Fibroblast of the aortic adventitia (primary cell): ENCODE measurements around the gene ZBTB16. TPM values are rescaled to one million over a fixed set of nuclear protein-coding genes. Genes with fewer than 3 reads are reported as not detected.
A peak's percentile ranks its signal among the peaks of the same experiment; 100 is the strongest.

ENCODE experiments used
- DNase-seq: peaks from one replicate; pipeline ENCODE4 v3.0.0-alpha.2; 2010; ENCODE audit warnings: low read depth
- H3K4me3 ChIP-seq: 2 replicates; pipeline ENCODE4 v1.5.1; 2011; ENCODE audit warnings: low read depth, mild to moderate bottlenecking, control low read depth, low read length, moderate library complexity
- CTCF ChIP-seq: IDR thresholded peaks from 2 replicates; pipeline ENCODE4 v1.5.1; 2011; ENCODE audit warnings: mild to moderate bottlenecking, low read length, control low read depth, inconsistent platforms; ENCODE audit not compliant: insufficient read depth
- total RNA-seq: library from RNA; depleted of rRNA; stranded (reverse); fragments of >200 nt; gene quantifications from 2 replicates; pipeline ENCODE4 v1.2.3, GENCODE V29; 2012; ENCODE audit warnings: low replicate concordance

The ZBTB16 gene
- total RNA-seq, 1 donor = 0.27 TPM

GRCh38 chr11:114157476-114158050 lies 98.1 kb downstream of the ZBTB16 start:
- no peak overlapping the region for H3K4me3 ChIP-seq
- TF ChIP-seq CTCF = no peak
- DNase-seq = no peak

- H3K4me3 ChIP-seq = no peak overlapping the region
- DNase-seq = no peak
- no peak for TF ChIP-seq CTCF
These were observed 98.9 kb downstream of the ZBTB16 start for GRCh38 chr11:114158421-114158820.

GRCh38 chr11:114158886-114159285 lies 99.4 kb downstream of the ZBTB16 start:
- no peak overlapping the region for H3K4me3 ChIP-seq
- TF ChIP-seq CTCF = no peak
- DNase-seq = no peak

GRCh38 chr11:114159320-114159719 lies 99.8 kb downstream of the ZBTB16 start:
- no peak overlapping the region for H3K4me3 ChIP-seq
- no peak for DNase-seq
- no peak for TF ChIP-seq CTCF

GRCh38 chr11:114159802-114160632 lies 100.5 kb downstream of the ZBTB16 start:
- peak; percentile 97 for DNase-seq
- peak overlapping the region; percentile 22 for H3K4me3 ChIP-seq
- TF ChIP-seq CTCF = no peak

GRCh38 chr11:114160894-114161293 lies 101.4 kb downstream of the ZBTB16 start:
- DNase-seq = no peak
- no peak for TF ChIP-seq CTCF
- no peak overlapping the region for H3K4me3 ChIP-seq
